ENCODE data around the gene ARHGAP31. TPM values are rescaled to one million over a fixed set of nuclear protein-coding genes. Genes with fewer than 3 reads are reported as not detected.

The ARHGAP31 gene
- total and polyA plus RNA-seq, 2 of the 8 experiments (the other 6 are each of a cell fraction or from before 2014, with no cell fraction given): 1.1 to 7.6 TPM

- H4K20me1 ChIP-seq (replicated peaks in 1 of 2; ENCODE audit: control insufficient read depth in 1 of 2, insufficient read depth in 2 of 2, low read length in 2 of 2): no peaks in the 10 kb centered on the region
- H4K5ac ChIP-seq (ENCODE audit: insufficient read length, low read depth, low read length): no peak overlapping the region
- no peaks in the 10 kb centered on the region for H3K79me2 ChIP-seq (ENCODE audit: control insufficient read depth in 1 of 2, insufficient read depth in 2 of 2, low read length in 2 of 2)
- no peak overlapping the region for H3K23ac ChIP-seq (ENCODE audit: insufficient read length)
- H4K91ac ChIP-seq (replicated peaks; ENCODE audit: insufficient read length, low read length): no peak overlapping the region
- H2BK120ac ChIP-seq (replicated peaks; ENCODE audit: low read depth, low read length): peak overlapping the region; percentile 35
- H3K4me1 ChIP-seq (replicated peaks in 1 of 4; ENCODE audit: control insufficient read depth in 3 of 4, insufficient read depth in 4 of 4, low read length in 3 of 4): peaks cover 8 to 28% (median 18%) of the 10 kb centered on the region in 4 experiments
- 0 out of 2 replicates have a peak overlapping the region, but pooled peaks have one; percentile 91 for H2BK20ac ChIP-seq (ENCODE audit: low read length)
- H3K23me2 ChIP-seq (ENCODE audit: low read depth, low read length): no peaks in the 10 kb centered on the region; the same call in 1 of the 2 replicates
- ChIA-PET CTCF (ENCODE audit: partially characterized antibody) (interaction anchor here (0.6 to 5.2 kb wide), 17 partner anchors 9 to 229 kb away, joined by 3 to 26 read pairs (median 7); partner anchors contain the start of gene B4GALT4), POLR2A (ENCODE audit: partially characterized antibody) (interaction anchor here (0.9 to 4.3 kb wide), 5 partner anchors 9 to 29 kb away, joined by 3 to 41 read pairs (median 4); no protein-coding TSS in a partner anchor)
- no peak overlapping the region for H2AFZ ChIP-seq (ENCODE audit: low read length)
- peak overlapping the region; percentile 64; the same call in 1 of the 2 replicates for H2BK5ac ChIP-seq (ENCODE audit: low read depth, low read length)
- H3K18ac ChIP-seq (ENCODE audit: extremely low read depth, low read length): peak overlapping the region; percentile 86; the same call in 1 of the 2 replicates
- no peaks in the 10 kb centered on the region for H3K9me3 ChIP-seq (ENCODE audit: insufficient read depth in 2 of 2, low read depth in 1 of 2, low read length in 1 of 2)
- H3K27ac ChIP-seq (ENCODE audit: low read depth, low read length): no peak overlapping the region
- H3K4ac ChIP-seq (replicated peaks; ENCODE audit: insufficient read length, low read depth, low read length): no peak overlapping the region
- DNase-seq (ENCODE audit: low read depth in 1 of 2, low spot score in 2 of 2): no peak
- no peaks in the 10 kb centered on the region for H3K36me3 ChIP-seq (ENCODE audit: control insufficient read depth in 2 of 4, insufficient read depth in 4 of 4, low read length in 3 of 4)
- peak overlapping the region; percentile 97; the same call in 1 of the 2 replicates for H2BK12ac ChIP-seq (ENCODE audit: low read depth, low read length)
- H3K27me3 ChIP-seq (replicated peaks in 1 of 4; ENCODE audit: control insufficient read depth in 3 of 4, extremely low read depth in 1 of 4, insufficient read depth in 3 of 4, low read length in 3 of 4): peaks cover 0 to 4% (median 0%) of the 10 kb centered on the region in 4 experiments; a peak in 1 of 7 replicates
- H4K8ac ChIP-seq (ENCODE audit: extremely low read depth, insufficient read depth, low read length): no peak overlapping the region
- no peak overlapping the region for H2BK15ac ChIP-seq (ENCODE audit: low read length)
- H3K56ac ChIP-seq (replicated peaks; ENCODE audit: insufficient read length, low read depth, low read length): no peak overlapping the region
- H3K9ac ChIP-seq (replicated peaks in 1 of 4; ENCODE audit: extremely low read depth in 1 of 4, low read depth in 3 of 4, low read length in 3 of 4): no peak overlapping the region
- WGBS, 2 experiments (ENCODE audit: extremely low coverage in 1 of 2, insufficient coverage in 1 of 2, insufficient read length in 1 of 2, insufficient replicate concordance in 2 of 2, low coverage in 1 of 2, low lambda C conversion rate in 2 of 2, missing lambda C conversion rate in 1 of 2): 75% methylated on average over 3 of the region's 3 CpGs; no CpG with 5 or more reads in 1 of the 2 experiments
- H2AK5ac ChIP-seq (ENCODE audit: low read depth, low read length): peak overlapping the region; percentile 89; the same call in 1 of the 2 replicates
- no peak overlapping the region for H3K4me3 ChIP-seq (ENCODE audit: extremely low read depth in 1 of 4, insufficient read depth in 2 of 4, low read depth in 3 of 4, low read length in 4 of 4)
- H3K4me2 ChIP-seq (ENCODE audit: insufficient read depth in 1 of 2, low read depth in 2 of 2, low read length in 2 of 2): no peak overlapping the region; a peak in 1 of 4 replicates
- no peak for TF ChIP-seq BACH1 (IDR thresholded peaks at IDR 0.05; ENCODE audit: low read length)
- no peak overlapping the region for H3K14ac ChIP-seq (ENCODE audit: insufficient read length)
- no peaks in the 10 kb centered on the region for H3K79me1 ChIP-seq (ENCODE audit: low read depth, low read length)
- FAIRE-seq: no peak
Measured at GRCh38 chr3:119351581-119351980, 57.4 kb downstream of the ARHGAP31 start.

All from H1 (cell line).